ENCODE data around the gene SLC6A3.

DNA sequence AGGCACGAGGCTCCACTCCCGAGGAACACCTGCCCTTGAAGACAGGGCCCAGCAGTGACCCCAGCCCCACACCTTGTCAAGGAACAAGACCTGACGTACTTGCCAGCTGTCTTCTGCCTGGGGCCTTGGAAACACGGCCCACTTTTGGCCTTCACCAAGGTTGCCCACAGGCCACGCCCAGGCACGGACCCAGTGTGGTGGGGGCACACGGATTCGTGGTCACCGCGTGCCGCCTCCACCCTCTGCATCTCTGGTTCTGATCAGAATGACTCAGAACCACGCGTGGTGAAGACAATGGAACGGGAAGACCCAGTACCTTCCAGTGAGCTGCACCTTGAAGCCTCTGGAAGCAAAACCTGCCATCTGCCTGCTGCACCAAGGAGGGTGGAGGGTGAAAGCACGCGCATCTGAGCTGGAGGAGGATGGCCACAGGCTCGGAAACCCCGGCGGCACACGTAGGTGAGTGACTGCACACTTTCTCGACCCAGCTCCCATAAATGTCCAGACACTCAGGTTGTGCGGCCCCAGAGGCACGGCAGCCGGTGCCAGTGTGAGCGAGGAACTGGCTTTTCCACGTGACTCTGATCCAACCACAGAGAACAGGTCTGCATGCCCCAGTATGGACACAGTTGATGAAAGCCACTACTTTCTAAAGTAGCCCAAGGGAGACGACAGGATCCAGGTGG lies 42.0 kb upstream of the SLC6A3 start:
- TF ChIP-seq, protein P1, sequence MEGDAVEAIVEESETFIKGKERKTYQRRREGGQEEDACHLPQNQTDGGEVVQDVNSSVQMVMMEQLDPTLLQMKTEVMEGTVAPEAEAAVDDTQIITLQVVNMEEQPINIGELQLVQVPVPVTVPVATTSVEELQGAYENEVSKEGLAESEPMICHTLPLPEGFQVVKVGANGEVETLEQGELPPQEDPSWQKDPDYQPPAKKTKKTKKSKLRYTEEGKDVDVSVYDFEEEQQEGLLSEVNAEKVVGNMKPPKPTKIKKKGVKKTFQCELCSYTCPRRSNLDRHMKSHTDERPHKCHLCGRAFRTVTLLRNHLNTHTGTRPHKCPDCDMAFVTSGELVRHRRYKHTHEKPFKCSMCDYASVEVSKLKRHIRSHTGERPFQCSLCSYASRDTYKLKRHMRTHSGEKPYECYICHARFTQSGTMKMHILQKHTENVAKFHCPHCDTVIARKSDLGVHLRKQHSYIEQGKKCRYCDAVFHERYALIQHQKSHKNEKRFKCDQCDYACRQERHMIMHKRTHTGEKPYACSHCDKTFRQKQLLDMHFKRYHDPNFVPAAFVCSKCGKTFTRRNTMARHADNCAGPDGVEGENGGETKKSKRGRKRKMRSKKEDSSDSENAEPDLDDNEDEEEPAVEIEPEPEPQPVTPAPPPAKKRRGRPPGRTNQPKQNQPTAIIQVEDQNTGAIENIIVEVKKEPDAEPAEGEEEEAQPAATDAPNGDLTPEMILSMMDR (conservative IDR thresholded peaks at IDR 0.05; ENCODE audit: low read depth, low read length) = no peak
- no peak for TF ChIP-seq EZH2 (IDR thresholded peaks at IDR 0.05; ENCODE audit: borderline replicate concordance, low read depth, low read length, poor library complexity, severe bottlenecking)
